Measurements from ENCODE around the gene PNMA3.

- TF ChIP-seq POLR2A (IDR thresholded peaks at IDR 0.05) (no peak), CTCF (IDR thresholded peaks at IDR 0.05) (no peak), POLR2AphosphoS5 (IDR thresholded peaks at IDR 0.05) (no peak)
Measured at GRCh38 chrX:153074262-153074899, 18.1 kb downstream of the PNMA3 start.
